Epithelial cell of proximal tubule (primary cell): Measurements from ENCODE around the gene TNFRSF9. TPM values are rescaled to one million over a fixed set of nuclear protein-coding genes. Genes with fewer than 3 reads are reported as not detected.
"Not testable (repeated sequence)": the region's sequence is repeated elsewhere in the genome, so short reads cannot be mapped to it uniquely, and the experiment has no call there.

Experiments
- DNase-seq: peaks from one replicate; pipeline ENCODE4 v3.0.0-alpha.2; 2011; ENCODE audit warnings: low read depth
- H3K4me3 ChIP-seq: 2 replicates; pipeline ENCODE4 v1.5.1; 2011; ENCODE audit warnings: low read depth, mild to moderate bottlenecking, low read length
- total RNA-seq: library from RNA; depleted of rRNA; stranded (reverse); fragments of >200 nt; gene quantifications from 2 replicates; pipeline ENCODE4 v1.2.3, GENCODE V29; 2015
- TF ChIP-seq, protein P1 (sequence below): conservative IDR thresholded peaks from 2 replicates; pipeline ENCODE4 v1.5.1; 2012; ENCODE audit warnings: low read depth, mild to moderate bottlenecking, low read length

Gene TNFRSF9
- total RNA-seq, 1 donor from 2014 or later = 0.69 TPM

- TF ChIP-seq, protein P1, sequence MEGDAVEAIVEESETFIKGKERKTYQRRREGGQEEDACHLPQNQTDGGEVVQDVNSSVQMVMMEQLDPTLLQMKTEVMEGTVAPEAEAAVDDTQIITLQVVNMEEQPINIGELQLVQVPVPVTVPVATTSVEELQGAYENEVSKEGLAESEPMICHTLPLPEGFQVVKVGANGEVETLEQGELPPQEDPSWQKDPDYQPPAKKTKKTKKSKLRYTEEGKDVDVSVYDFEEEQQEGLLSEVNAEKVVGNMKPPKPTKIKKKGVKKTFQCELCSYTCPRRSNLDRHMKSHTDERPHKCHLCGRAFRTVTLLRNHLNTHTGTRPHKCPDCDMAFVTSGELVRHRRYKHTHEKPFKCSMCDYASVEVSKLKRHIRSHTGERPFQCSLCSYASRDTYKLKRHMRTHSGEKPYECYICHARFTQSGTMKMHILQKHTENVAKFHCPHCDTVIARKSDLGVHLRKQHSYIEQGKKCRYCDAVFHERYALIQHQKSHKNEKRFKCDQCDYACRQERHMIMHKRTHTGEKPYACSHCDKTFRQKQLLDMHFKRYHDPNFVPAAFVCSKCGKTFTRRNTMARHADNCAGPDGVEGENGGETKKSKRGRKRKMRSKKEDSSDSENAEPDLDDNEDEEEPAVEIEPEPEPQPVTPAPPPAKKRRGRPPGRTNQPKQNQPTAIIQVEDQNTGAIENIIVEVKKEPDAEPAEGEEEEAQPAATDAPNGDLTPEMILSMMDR = no peak
- DNase-seq = no peak
- H3K4me3 ChIP-seq = peak overlapping the region; percentile 67
Observed at GRCh38 chr1:7960867-7961215, 20.2 kb upstream of the TNFRSF9 start.

GRCh38 chr1:7960165-7960564, 19.5 kb upstream of the TNFRSF9 start:
- TF ChIP-seq, protein P1 = no peak
- DNase-seq = no peak
- H3K4me3 ChIP-seq = no peak overlapping the region

DNA sequence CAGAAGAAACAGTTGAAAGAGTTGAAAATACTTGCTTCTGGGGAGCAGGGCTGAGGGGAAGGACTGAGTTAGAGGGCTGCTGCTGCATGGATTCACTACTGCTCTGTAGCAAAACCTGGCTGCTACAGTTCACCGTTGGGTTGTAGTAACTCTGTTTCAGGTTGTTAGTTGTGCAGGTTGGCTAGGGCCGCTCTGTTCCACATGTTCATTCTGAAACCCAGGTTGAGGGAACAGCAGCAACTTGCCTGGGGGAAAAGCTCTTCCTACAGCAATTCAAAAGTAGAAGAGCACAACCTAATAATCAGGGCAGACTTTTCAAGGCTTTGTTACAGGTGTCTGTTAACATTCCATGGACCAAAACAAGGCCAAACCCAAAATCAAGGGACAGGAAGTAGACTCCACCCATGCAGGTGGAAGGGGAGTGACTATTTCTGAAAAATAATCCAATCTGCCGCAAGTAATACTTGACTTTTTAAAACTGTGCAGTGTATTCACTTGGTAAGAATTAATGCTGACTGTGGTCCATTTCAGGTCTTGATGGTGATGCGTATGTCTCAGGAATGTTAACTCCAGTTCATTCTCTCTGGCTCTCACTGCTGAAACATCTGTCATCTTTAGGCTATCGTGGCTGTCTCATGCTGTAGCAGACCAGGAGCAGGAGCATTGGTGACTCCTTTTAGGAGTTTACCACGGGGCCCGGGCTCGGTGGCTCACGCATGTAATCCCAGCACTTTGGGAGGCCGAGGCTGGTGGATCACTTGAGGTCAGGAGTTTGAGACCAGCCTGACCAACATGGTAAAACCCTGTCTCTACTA, 15.8 kb upstream of the TNFRSF9 start:
- TF ChIP-seq, protein P1 = no peak
- no peak for DNase-seq
- no peak overlapping the region for H3K4me3 ChIP-seq

DNA sequence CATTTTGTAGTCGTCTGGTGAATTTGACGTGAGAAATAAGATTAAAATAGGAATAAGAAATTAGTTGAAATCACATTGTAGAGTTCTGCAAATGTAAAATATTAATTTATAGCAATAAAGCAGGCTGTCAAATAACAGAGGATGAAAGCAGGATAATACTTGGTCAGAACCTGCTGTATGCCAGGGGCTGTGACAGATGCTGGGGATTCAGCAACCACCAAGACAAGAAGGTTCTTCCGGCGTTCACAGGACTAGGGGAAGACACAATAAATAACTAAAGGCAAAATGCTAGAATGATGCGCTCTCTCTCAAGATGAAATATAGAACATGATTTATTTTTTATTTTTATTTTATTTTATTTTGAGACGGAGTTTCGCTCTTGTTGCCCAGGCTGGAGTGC, 14.0 kb upstream of the TNFRSF9 start:
- peak overlapping the region; percentile 74 for H3K4me3 ChIP-seq
- no peak for DNase-seq
- TF ChIP-seq, protein P1 = no peak

DNA sequence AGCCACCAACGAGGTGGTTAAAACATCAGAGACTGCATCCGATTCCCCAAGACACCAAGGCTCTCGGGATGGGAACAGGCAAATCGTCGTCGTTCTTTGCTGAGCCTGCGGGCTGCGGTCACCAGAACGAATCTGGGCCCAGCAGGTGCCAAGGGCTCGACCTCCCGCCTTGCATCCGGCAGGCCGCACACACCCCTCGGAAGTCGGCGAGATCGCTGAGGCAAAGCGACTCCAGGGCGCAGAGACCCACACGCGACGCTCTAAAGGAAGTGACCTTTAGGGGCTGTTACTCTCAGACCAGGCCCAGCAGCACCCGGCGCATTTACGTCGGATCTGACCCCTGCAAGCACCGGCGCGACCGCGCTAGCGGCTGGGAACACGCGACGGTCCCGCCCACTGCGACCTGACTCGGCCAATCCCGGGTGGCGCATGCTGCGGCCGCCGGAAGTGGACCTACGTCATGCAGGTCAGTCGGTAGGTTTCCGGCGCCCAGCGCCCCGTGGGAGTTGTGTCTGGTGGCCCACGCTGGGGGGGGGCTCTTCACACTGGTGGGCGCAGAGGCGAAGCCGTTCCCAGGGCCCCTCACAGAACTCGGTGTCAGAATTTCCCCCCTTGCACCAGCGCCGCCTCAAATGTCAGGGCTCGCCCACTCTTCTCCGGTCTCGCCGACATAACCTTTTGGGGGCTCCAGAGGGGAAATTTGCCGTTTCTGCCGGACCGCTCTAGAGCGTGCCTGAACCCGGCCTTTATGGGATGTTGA, 13.4 kb upstream of the TNFRSF9 start:
- peak overlapping the region; percentile 74 for H3K4me3 ChIP-seq
- TF ChIP-seq, protein P1 = no peak

GRCh38 chr1:7952791-7953190, 12.2 kb upstream of the TNFRSF9 start:
- DNase-seq, H3K4me3 ChIP-seq: not testable (repeated sequence)

More for the DNA sequence above, 13.4 kb upstream of the TNFRSF9 start:
- no peak for DNase-seq

GRCh38 chr1:7948960-7949359, 8.3 kb upstream of the TNFRSF9 start:
- TF ChIP-seq, protein P1 = no peak
- H3K4me3 ChIP-seq = no peak overlapping the region
- peak; percentile 66 for DNase-seq
